NK-92 (cell line): Measurements from ENCODE around the gene SH3PXD2B.
"Not testable (repeated sequence)": the region's sequence is repeated elsewhere in the genome, so short reads cannot be mapped to it uniquely, and the experiment has no call there.

Source experiments
- DNase-seq: peaks from one replicate; lab custom pipeline; 2025; ENCODE audit not compliant: unreplicated experiment; lab: John Stamatoyannopoulos, UW

The SH3PXD2B gene

DNA sequence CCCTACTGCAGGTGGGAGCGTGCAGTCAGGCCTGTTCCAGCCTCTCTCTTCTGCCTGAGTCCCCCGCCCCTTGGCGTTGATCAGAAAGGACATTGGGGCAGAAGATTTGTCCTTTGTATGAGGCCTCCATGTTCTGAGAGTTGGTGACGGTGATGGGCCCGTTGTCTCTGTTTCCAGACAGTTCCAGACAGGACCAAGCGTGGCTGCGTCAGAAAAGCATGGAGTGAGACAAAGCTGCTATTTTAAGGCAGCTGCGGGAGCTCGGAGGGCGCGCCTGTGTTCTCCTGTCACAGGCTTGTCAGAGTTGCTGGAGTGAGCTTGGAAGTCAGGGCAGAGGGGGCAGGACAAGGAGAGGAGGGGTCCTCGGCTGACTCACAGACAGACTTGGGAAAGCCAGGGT lies 32.1 kb upstream of the SH3PXD2B start:
- no peak for DNase-seq

DNA sequence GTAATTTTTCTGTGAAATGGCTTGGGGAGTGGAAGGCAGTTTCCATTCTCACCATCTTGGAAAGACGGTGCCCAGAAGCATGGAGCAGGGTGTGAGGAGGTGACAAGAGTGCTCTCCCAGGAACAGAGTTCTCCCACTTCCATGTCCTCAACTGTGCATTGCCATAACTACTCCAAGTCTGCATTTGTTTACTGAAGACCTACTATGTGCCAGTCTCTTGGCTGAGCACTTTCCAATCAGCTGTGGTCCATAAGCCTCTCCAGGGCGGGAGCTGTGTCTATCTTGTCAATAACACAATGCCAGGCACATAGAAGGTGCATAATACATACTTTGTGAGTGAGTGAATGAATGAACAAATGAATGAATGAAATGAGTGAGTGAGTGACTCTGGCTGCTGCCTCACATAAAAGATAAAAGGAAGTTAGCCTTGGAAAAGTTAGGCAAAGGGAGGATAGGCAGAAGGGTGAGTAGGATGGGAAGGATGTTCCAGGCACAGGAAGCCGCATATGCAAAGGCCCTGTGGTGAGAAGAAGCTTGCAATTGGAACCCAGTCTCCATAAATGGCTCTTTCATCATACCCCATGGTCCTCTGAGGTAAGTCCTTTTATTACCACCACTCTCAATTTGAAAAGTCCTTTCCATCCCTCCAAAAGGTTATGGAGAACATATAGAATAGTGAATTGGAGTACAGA lies 31.3 kb upstream of the SH3PXD2B start:
- no peak for DNase-seq

DNA sequence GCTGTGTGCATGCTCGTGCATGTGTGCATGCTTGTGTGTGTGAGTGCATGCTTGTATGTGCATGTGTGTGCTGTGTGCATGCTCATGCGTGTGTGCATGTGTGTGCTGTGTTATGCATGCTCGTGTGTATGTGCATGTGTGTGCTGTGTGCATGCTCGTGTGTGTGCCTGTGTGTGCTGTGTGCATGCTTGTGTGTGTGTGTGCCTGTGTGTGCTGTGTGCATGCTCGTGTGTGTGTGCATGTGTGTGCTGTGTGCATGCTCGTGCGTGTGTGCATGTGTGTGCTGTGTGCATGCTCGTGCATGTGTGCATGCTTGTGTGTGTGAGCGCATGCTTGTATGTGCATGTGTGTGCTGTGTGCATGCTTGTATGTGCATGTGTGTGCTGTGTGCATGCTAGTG lies 30.3 kb upstream of the SH3PXD2B start:
- no peak for DNase-seq

DNA sequence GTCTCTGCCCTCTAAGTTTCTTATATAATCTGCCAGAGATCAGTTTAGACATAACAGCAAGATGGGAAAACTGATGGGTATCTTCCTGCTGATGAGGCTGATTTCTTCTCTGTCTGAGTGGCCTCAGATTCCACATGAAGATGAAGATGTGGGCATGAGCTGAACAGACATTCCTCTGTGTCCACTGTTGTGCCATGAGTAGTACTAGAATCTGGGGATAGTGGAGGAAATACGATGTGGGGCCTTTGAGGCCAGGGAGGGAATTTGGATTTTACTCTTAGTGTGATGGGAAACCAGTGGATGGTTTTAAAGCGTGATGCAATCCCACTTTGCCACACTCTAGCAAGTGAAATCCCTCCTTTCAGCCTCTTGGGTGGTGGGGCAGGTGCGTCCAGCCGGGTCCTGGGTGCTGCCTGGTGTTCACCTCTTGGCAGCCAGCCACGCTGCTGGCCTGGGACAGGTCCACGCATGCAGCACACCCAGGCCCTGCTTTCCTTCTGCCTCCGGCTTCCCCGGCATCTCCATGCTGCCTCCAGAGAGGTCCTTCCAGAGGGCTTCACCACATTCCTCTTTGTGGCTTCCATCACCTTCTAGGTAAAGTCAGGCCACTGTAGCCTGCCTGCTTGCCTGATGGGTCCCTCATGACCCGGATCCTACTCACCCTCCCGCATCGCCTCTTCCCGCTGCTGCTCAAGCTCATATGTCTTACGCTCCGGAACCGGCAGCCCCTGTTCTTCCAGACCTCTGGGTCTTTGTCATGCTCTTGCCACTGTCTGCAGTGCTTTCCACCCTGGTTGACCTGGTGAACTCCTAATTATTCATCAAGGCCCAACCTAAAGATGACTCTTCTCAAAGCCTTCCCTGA lies 28.1 kb upstream of the SH3PXD2B start:
- DNase-seq, result no peak

DNA sequence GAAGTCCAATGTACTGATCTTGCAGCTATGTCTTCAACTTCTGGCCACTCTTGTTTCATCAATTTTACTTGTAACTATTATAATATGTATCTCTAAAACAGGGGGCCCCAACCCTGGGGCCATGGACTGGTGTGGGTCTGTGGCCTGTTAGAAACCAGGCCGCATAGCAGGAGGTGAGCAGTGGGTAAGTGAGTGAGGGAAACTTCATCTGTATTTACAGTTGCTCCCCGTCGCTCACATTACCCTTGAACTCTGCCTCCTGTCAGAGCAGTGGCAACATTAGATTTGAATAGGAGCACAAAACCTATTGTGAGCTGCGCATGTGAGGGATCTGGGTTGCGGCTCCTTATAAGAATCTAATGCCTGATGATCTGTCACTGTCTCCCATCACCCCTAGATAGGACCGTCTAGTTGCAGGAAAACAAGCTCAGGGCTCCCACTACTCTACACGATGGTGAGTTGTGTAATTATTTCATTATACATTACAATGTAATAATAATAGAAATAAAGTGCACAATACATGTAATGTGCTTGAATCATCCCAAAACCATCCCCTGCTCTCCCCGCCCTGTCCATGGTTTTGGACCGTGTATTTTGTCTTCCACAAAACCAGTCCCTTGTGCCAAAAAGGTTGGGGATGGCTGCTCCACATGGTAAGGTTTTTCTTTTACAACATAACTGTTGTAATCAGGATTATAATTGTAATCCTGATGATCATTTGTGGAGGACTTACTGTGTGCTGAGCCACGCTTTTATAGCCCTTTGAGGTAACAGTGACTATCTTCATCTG lies 26.9 kb upstream of the SH3PXD2B start:
- DNase-seq, result no peak

DNA sequence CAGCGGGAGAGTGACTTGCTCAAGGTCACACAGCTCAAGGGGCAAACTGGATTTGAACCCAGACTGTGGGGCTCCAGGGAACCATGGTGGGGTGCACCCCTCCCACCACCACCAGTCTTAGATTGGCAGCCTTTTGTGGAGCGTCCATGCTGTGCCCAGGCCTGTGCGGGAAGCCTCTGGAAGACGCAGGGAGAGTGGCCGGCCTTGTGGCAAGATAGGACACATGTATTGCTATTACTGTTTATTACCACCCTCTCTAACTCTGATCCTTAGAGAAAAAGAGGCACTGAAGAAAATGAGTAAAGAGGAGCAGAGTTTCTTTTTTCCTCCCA lies 25.4 kb upstream of the SH3PXD2B start:
- no peak for DNase-seq

DNA sequence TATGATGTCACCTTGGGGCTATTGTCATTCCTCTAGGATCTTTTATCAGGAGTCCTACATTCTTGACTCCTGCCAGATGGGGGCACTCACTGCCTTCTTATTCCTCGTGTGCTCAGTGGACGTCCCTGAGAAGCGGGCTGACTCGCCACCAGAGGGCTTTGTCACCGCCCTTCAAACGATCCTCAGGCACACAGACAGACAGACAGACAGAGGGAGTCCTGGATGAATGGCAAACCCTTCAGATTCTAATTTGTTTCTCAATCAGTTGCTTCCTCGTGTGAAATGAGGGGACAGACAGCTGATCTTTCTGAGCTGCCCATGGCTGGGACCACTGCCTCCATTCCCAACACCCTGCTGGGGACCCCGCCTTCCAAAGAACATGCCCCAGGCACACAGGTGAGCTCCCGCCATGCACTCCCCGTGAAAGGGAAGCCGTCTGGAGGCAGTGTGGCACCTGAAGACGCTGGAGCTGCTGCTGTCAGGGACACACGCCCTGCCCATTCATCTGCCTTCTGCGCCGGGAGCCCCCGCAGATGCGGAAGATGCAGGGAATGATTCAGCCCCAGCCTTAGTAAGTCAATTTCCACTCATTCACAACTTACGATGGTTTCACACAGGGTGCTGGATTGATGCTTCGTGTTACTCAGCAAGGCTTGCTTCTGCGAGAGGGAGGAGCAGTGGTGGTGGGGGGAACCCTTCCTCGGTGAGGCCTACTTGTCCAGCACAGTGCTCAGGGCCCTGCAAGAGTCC lies 24.9 kb upstream of the SH3PXD2B start:
- no peak for DNase-seq

DNA sequence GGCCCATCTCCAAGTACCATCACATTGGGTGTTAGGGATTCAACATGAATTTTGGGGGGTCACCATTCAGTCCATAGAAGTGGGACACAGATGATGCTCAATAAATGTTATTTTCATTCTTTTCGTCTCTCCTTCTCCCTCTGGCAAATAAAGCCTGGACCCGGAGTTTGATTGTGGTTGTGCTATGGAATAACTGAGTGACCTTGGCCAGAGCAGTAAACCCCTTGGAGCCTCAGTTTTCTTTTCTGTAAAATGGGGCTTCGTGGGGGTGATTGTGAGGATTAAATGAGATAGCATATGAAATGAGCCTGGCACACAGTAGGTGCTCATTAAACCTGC lies 24.3 kb upstream of the SH3PXD2B start:
- DNase-seq, result not testable (repeated sequence)

DNA sequence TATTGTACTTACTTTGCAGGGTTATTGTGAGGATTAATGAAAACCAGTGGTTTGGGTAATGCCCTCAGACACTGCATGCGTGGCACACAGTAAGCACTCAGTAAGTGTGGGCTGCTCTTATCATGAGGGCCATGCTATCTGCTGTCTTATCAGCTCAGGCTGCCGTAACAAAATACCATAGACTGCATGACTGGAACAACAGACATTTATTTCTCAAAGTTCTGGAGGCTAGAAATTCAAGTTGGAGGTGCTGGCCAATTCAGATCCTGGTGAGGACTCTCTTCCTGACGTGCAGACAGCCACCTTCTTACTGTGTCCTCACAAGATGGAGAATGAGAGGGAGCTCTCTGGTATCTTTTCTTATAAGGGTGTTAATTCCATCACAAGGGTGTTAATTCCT lies 23.9 kb upstream of the SH3PXD2B start:
- no peak for DNase-seq

DNA sequence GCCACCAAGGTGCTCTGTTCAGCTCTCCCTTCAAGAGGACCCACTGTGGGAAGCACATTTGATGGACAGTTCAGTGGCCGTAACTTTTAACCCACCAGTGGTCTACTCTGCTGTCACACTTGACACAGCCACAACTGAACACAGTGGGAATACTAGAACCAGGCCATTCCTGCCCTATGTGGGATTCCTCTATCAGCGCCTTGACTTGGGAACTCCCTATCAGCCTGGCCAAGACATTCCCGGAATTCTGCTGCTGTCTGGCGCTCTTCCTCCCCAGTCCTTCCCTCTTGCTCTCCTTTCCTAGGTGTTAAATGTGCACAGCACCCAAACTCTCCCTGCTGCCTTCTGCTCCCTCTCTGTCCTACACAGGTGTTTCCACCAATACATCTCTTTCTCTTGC lies 23.1 kb upstream of the SH3PXD2B start:
- no peak for DNase-seq

DNA sequence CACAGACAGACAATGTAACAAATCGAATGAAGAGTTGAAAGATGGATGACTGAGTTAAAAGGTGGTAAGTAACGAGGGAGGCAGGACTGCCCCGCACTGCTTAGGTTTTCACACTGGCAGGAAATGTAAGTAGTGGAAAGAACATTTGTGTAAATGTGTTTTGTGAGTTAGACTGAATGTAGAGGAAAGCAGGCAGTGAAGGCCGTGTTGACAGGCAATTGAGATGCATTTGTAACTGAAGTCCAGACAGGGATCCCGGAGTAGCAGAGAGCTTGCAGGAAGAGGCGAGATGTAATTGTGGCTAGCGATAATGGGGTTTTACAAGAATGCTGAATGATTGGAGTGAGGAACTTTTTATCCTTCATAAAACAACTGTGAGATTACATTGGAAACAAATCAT lies 20.0 kb upstream of the SH3PXD2B start:
- DNase-seq, result no peak

DNA sequence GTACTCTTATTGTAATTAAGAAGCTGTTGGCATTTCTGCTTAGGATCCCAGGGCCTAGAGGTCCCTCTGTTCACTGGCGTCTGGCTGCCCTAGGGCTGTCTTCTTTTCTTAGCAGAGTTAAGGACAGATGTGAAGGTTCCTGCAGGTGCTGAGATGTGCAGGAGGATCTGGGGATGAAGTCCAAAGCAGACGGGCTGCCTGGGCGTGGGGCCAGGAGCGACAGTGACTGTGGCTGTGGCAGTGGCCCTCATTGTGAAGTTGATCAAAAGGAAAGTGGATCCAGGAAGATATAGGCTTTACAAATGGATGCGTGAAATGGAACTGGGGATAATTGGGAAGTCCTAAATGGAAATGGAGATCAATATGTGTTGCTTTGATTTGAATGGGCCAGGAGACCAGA lies 19.1 kb upstream of the SH3PXD2B start:
- DNase-seq, result no peak

DNA sequence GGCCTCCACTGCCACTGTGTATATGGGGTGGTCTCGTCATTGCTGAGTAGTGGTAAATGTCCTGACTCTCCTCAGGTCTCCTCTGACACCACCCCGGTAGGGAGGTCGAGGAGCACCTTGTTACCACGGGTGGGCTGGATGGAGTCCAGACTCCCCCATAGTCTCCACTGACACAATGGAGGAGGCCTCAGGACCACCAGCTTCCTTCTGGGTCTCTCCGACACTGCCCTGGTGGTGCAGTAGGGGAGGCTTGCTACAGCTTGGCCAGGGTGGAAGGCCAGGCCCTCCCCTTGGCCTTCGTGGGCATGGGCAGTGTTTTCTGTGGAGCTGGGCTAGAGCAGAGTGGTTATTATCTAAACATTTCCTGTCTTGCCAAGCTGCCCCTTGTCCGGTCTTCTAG lies 15.4 kb upstream of the SH3PXD2B start:
- no peak for DNase-seq

DNA sequence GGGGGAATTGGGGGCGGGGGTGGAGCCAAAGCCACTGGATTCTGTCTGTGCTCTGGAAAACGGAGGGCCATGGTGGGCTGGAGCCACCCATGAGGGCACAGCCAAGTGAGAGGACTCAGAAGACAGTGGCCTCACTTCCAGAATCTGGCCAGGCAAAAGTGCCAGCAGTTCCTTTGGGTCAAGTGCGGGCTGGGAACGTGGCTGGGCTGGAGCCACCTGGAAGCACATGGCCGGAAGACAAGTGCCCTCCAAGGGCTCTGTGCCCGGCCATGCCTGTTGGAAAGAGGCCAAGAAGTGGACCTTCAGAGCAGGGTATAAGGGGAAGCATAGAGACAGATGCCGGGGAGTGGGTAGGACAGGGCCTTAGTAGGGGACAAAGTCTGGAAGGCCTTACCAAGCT lies 11.7 kb upstream of the SH3PXD2B start:
- no peak for DNase-seq

DNA sequence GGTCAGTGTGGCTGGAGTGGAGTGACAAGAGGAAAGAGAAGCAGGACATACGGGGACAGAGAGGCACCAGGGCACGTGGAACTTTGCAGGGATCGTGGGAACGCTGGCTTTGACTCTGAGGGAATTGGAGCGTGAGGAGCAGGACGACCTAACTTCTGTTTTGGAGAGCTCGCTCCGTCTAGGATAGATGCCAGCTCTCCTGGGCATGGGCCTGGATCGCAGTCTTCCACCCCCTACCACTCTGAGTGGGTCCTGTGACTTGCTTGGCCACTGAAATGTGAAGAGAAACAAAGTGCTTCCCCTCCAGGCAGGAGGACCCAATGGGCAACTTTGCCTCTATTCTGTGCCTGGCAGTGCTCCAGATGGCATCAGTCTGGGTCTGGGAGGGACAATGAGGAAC lies 8.7 kb upstream of the SH3PXD2B start:
- DNase-seq, result no peak

DNA sequence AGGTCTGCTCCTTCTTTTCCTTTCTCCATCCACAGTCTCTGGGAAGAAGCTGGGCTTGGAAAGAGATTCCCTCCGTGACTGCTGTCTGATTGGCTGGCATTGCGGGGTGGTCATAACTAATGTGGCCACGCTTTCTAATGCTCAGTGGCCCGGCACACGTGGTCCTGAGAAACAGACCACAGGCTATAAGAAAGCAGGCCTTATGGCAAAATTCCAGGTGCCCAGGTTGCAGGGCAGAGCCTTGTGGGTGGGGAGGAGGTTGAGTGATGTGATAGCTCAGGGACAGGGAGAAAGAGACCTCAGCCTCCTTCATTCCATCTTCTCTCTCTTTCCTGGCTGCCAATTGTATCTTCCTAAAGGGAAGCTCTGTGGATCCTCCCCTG lies 5.4 kb upstream of the SH3PXD2B start:
- DNase-seq, result no peak

DNA sequence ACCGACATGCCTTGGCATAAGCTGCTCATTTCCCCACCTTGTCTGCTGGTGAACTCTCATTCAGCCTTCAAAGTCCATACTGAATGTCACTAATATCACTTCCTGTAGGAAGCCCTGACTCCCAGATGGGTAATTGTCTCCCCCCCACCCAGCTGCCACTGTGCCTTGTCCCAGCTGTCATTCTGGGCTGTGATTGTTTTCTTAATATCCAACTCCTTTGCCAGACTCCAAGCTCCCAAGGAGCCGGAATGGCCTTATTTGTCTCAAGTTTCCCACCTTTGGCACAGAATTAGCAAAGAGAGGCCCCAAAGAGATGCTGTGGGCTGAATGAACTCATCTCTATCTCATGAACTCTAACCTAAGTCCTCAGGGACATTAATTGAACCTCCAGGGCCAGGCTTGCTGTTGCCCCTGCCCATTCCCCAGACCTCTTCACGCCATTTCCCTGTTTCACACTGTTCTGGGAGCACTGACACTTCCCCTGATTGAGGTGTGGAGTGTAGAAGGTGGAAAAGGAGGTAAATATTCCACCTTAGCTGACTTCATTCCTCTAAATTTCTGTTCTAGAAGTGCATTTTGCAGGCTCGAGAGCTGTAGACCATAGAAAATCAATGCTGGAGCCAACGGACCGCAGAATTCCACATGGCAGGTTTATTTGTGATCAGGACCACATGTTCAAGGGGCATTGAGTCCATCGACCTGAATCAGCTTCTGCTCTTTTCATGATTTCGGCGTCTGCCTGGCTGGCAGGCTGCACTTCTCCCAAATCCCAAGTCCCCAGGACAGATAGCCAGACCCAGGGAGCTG lies 4.9 kb upstream of the SH3PXD2B start:
- DNase-seq, result no peak

DNA sequence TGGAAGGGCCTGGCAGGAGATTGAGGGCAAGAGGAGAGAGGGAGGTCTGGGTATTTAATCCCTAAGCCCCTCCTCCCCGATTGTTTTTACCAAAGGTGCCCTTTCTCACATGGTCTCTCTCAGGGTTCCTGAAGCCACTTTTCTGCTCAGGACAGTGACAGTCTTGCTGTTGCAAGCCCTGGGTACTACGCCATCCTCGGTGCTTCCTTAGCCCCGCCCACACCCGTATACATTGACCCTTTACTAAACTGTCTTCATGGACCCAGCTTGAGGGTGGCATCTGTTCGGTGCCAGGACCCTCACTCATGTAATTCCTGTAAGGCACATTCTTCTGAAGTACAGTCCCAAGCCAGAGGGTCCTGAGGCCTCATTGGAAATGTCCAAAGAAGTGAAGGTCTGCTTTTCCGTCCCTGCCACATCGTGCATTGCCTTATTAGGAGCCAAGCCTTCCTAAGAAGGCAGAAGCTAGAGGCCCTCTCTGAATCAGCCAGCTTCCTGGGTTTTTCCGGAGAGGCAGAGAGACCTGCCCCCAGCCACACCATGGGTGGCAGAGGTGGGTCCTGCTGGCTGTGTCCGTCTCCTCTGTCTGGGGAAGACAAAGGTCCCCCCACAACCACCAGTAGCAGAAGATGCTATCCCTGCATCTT lies 1.9 kb upstream of the SH3PXD2B start:
- DNase-seq, result no peak

DNA sequence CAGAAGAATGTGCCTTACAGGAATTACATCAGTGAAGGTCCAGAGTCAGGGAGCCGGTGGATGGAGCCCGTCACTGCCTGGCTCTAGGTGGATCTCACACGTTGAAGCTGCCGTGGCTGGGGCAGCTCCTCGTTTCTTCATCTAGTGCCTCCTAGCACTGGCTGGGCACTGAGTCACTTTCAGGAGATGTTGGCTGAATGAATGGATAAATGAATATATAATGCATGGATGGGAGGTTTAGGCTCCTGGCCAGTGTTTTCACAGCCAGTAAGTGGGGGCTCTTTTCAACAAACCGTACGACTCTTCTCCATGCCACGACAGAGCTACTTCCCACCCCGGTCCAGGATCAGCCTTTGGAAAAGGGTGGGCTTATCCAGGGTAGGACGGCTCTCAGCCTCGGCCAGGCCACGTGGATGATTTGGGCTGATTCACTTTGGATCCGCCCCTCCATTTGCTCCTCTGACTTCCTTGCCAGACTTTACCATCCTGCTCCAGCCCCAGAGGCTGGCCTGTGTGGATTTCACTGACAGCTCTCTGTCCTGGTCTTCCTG lies 1.3 kb upstream of the SH3PXD2B start:
- no peak for DNase-seq

DNA sequence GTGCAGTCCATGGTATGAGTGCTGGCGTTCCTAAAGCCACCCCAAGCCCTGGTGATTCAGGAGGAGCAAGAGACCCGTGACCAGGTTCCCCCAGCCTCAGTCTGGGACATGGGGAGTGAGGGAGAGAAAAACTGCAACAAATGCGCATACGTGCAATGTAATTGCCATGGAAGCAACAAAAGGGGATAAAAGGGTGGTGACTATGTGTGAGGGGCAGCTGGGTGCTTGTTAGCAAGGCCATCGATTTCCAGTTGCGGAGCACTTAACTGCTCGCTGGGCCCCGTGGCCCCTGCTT lies 709 bp upstream of the SH3PXD2B start:
- DNase-seq, result no peak
